ENCODE measurements around the gene PPP3CA.

- TF ChIP-seq CTCF (IDR thresholded peaks at IDR 0.05 in 2 of 3, conservative IDR thresholded peaks at IDR 0.05 in 1 of 3; ENCODE audit: borderline replicate concordance in 1 of 3, insufficient read depth in 1 of 3, low read depth in 2 of 3, low read length in 2 of 3) = peak; percentile 54 to 92 (median 83); a peak in 5 of 6 replicates
- peak; percentile 34; the same call in 1 of the 2 replicates for TF ChIP-seq POLR2AphosphoS5 (IDR thresholded peaks at IDR 0.05; ENCODE audit: low read depth, low read length)
- no peak for TF ChIP-seq ZFX (IDR thresholded peaks at IDR 0.05)
- no peak for TF ChIP-seq SRF (IDR thresholded peaks at IDR 0.05; ENCODE audit: low read depth)
- no peak for TF ChIP-seq REST (IDR thresholded peaks at IDR 0.05; ENCODE audit: low read depth)
- no peak for TF ChIP-seq MAX (IDR thresholded peaks at IDR 0.05)
- no peak for TF ChIP-seq POLR2A (IDR thresholded peaks at IDR 0.05; ENCODE audit: borderline replicate concordance, extremely low read depth, insufficient read depth, insufficient read length)
- TF ChIP-seq RAD21 (IDR thresholded peaks at IDR 0.05; ENCODE audit: low read depth) = peak; percentile 97
- no peak for TF ChIP-seq EZH2phosphoT487 (IDR thresholded peaks at IDR 0.05; ENCODE audit: borderline replicate concordance)
- TF ChIP-seq ATF3 (IDR thresholded peaks at IDR 0.05) = no peak
Measured at GRCh38 chr4:101169044-101170014, 178.0 kb downstream of the PPP3CA start.

All from HCT116 (cell line).